Keratinocyte (primary cell): ENCODE measurements around the gene DCHS1.

Source experiments
- CTCF ChIP-seq, 3 experiments: IDR thresholded peaks in 1 of 3; conservative IDR thresholded peaks in 1 of 3; optimal IDR thresholded peaks in 1 of 3; 2 replicates in 2 of 3; 3 replicates in 1 of 3; pipeline versions ENCODE3 to v1.5.1; 2011; ENCODE audit warnings: low read length in 3 of 3, mild to moderate bottlenecking in 3 of 3, moderate library complexity in 2 of 3, control low read depth in 1 of 3, inconsistent platforms in 1 of 3; ENCODE audit not compliant: insufficient read depth in 2 of 3; ENCODE audit errors: extremely low read depth in 1 of 3
- EZH2 ChIP-seq: IDR thresholded peaks from one replicate; pipeline ENCODE4 v1.6.1; 2012; ENCODE audit warnings: inconsistent platforms, mild to moderate bottlenecking, low read length, moderate library complexity

GRCh38 chr11:6640036-6640984 lies 15.3 kb downstream of the DCHS1 start:
- TF ChIP-seq CTCF (optimal IDR thresholded peaks at IDR 0.05 in 1 of 3, IDR thresholded peaks at IDR 0.05 in 1 of 3, conservative IDR thresholded peaks at IDR 0.05 in 1 of 3; ENCODE audit: extremely low read depth in 1 of 3, insufficient read depth in 2 of 3, low read length in 3 of 3) (no peak), EZH2 (no peak)
